Neuronal stem cell (in vitro differentiated cells): ENCODE results near the gene TSHZ1.

ENCODE experiments used
- DNase-seq: peaks from one replicate; pipeline ENCODE4 v3.0.0-alpha.2; 2013; ENCODE audit warnings: low spot score
- H2AFZ ChIP-seq: one replicate; pipeline ENCODE4 v1.6.1; 2013; ENCODE audit warnings: mild to moderate bottlenecking, low read length, inconsistent platforms
- H2AK5ac ChIP-seq: 2 replicates; pipeline ENCODE4 v1.6.1; 2013; ENCODE audit warnings: low read depth, mild to moderate bottlenecking, inconsistent platforms, low read length, moderate library complexity, mixed read lengths
- H2BK120ac ChIP-seq: 2 replicates; pipeline ENCODE4 v1.6.1; 2013; ENCODE audit warnings: low read depth, mild to moderate bottlenecking, inconsistent platforms, low read length, moderate library complexity, mixed read lengths
- H2BK12ac ChIP-seq: one replicate; pipeline ENCODE4 v1.6.1; 2013; ENCODE audit warnings: low read length, inconsistent platforms
- H2BK15ac ChIP-seq: 2 replicates; pipeline ENCODE4 v1.6.1; 2013; ENCODE audit warnings: mild to moderate bottlenecking, low read length, inconsistent platforms, mixed read lengths
- H2BK5ac ChIP-seq: one replicate; pipeline ENCODE4 v1.6.1; 2013; ENCODE audit warnings: inconsistent platforms, mild to moderate bottlenecking, low read length, moderate library complexity
- H3K14ac ChIP-seq: one replicate; pipeline ENCODE4 v1.6.1; 2013; ENCODE audit warnings: low read length, inconsistent platforms
- H3K18ac ChIP-seq: 2 replicates; pipeline ENCODE4 v1.6.1; 2013; ENCODE audit warnings: low read length, inconsistent platforms
- H3K23ac ChIP-seq: 2 replicates; pipeline ENCODE4 v1.6.1; 2013; ENCODE audit warnings: low read depth, mild to moderate bottlenecking, mixed read lengths, low read length, inconsistent platforms; ENCODE audit not compliant: poor library complexity
- H3K27ac ChIP-seq: replicated peaks from 3 replicates; pipeline ENCODE4 v1.5.1; 2013; ENCODE audit warnings: low read length, inconsistent platforms
- H3K27me3 ChIP-seq, 3 experiments: 2 replicates each; pipeline ENCODE4 v1.6.1; 2013; ENCODE audit warnings: low read length in 3 of 3, mild to moderate bottlenecking in 2 of 3, inconsistent platforms in 1 of 3, low read depth in 1 of 3, mixed read lengths in 1 of 3, moderate library complexity in 1 of 3; ENCODE audit not compliant: control insufficient read depth in 3 of 3, insufficient read depth in 3 of 3
- H3K36me3 ChIP-seq, 2 donors: replicated peaks in 1 of 2; 2 replicates each; pipeline ENCODE4 v1.6.1; 2013; ENCODE audit warnings: low read length in 2 of 2; ENCODE audit not compliant: control insufficient read depth in 2 of 2, insufficient read depth in 2 of 2
- H3K4ac ChIP-seq: 2 replicates; pipeline ENCODE4 v1.6.1; 2013; ENCODE audit warnings: inconsistent platforms, mild to moderate bottlenecking, low read length, moderate library complexity
- H3K4me1 ChIP-seq, 2 donors: 1 replicate in 1 of 2; 2 replicates in 1 of 2; pipeline ENCODE4 v1.6.1; 2013; ENCODE audit warnings: low read length in 2 of 2, low read depth in 1 of 2; ENCODE audit not compliant: control insufficient read depth in 2 of 2, insufficient read depth in 1 of 2
- H3K4me2 ChIP-seq: one replicate; pipeline ENCODE4 v1.6.1; 2013; ENCODE audit warnings: mild to moderate bottlenecking, low read length, inconsistent platforms; ENCODE audit not compliant: insufficient read depth, poor library complexity, severe bottlenecking
- H3K4me3 ChIP-seq, 2 donors: 2 replicates each; pipeline ENCODE4 v1.5.1; 2013; ENCODE audit warnings: low read length in 2 of 2, mild to moderate bottlenecking in 2 of 2, inconsistent platforms in 1 of 2, moderate library complexity in 1 of 2
- H3K79me1 ChIP-seq: one replicate; pipeline ENCODE4 v1.6.1; 2013; ENCODE audit warnings: low read depth, mild to moderate bottlenecking, inconsistent platforms, low read length, moderate library complexity
- H3K9ac ChIP-seq: one replicate; pipeline ENCODE4 v1.6.1; 2013; ENCODE audit warnings: mild to moderate bottlenecking, low read depth, low read length, inconsistent platforms; ENCODE audit not compliant: poor library complexity
- H3K9me3 ChIP-seq, 2 donors: replicated peaks in 1 of 2; 2 replicates each; pipeline versions ENCODE3 to v1.6.1; 2013; ENCODE audit warnings: low read length in 2 of 2, mild to moderate bottlenecking in 2 of 2, inconsistent platforms in 1 of 2, low read depth in 1 of 2, mixed read lengths in 1 of 2, moderate library complexity in 1 of 2; ENCODE audit not compliant: control insufficient read depth in 2 of 2, insufficient read depth in 1 of 2
- H4K8ac ChIP-seq: one replicate; pipeline ENCODE4 v1.6.1; 2013; ENCODE audit warnings: low read depth, mild to moderate bottlenecking, inconsistent platforms, low read length, moderate library complexity
- H4K91ac ChIP-seq: one replicate; pipeline ENCODE4 v1.6.1; 2013; ENCODE audit warnings: low read length, low read depth, mild to moderate bottlenecking, inconsistent platforms; ENCODE audit not compliant: poor library complexity
- WGBS, 2 donors: extraction: QIAGEN DNeasy Blood & Tissue Kit; methylation state at CpG; one replicate each; pipeline ENCODE4 v1.1.7; 2013; ENCODE audit warnings: missing lambda C conversion rate in 2 of 2, mixed read lengths in 1 of 2; ENCODE audit not compliant: insufficient read length in 2 of 2, insufficient replicate concordance in 1 of 2; ENCODE audit errors: extremely low coverage in 2 of 2; 5-methylcytosine and 5-hydroxymethylcytosine counted together

TSHZ1 gene

DNA sequence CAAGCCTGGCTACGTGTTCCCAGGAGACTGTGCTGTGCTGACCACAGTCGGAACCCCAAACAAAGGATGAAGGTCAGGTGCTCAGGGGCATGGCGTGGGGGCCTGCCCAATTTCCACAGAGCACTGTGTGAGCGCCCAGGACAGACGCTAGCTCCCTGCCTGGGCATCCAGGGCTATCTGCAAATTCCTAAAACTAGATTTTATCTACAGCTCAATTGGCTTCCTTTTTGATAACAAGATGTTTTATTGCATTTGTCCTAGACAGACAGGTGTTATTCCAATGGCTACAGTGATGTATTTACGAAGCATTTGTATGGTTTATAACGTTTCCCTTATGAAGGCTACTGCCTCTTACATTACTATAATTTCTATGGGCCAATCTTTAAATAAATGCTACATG is 17.7 kb upstream of the TSHZ1 start:
- Histone ChIP-seq H3K18ac (peak overlapping the region; percentile 33), H3K36me3 (no peaks in the 10 kb centered on the region), H3K27me3 (no peaks in the 10 kb centered on the region), H2BK5ac (no peak overlapping the region), H4K8ac (no peak overlapping the region), H4K91ac (no peak overlapping the region), H3K9ac (no peak overlapping the region), H3K4me3 (no peak overlapping the region), H3K4me1 (peaks cover 0 to 1% of the 10 kb centered on the region in 2 donors), H3K27ac (no peak overlapping the region), H2BK12ac (peak overlapping the region; percentile 17), H2BK120ac (no peak overlapping the region), H3K23ac (no peak overlapping the region), H2AK5ac (no peak overlapping the region), H3K9me3 (no peaks in the 10 kb centered on the region), H2AFZ (no peak overlapping the region), H3K4ac (no peak overlapping the region), H2BK15ac (peak overlapping the region; percentile 77), H3K79me1 (no peaks in the 10 kb centered on the region), H3K4me2 (no peak overlapping the region), H3K14ac (peak overlapping the region; percentile 63)
- DNase-seq, result no peak
- WGBS, 2 donors, result no CpG with 5 or more reads among the region's 7 CpGs

DNA sequence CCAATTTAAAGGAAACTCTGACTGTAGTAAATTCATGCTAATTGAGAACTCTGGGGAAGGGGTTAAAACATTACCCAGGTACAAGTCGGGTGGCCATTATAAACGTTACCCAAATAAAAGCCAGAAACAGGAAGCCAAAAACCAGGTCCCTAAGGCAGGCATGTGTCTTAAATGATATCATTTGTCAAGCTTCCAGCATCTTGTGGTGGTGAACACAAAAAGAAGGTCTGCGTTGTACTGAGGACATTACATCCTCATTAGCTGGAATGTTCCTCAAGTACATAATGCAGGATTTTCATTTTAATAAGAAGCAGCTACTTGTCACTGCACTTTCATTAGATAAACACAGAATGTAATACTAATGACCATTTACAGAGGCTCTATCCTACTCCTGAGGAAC is 12.6 kb upstream of the TSHZ1 start:
- Histone ChIP-seq H4K91ac (no peak overlapping the region), H2AK5ac (no peak overlapping the region), H3K79me1 (no peaks in the 10 kb centered on the region), H2AFZ (no peak overlapping the region), H3K36me3 (peaks cover 0 to 29% of the 10 kb centered on the region in 2 donors), H3K27me3 (peaks cover 0 to under 1% (median 0%) of the 10 kb centered on the region in 3 experiments), H3K23ac (no peak overlapping the region), H3K9me3 (no peaks in the 10 kb centered on the region), H3K4me2 (no peak overlapping the region), H3K4ac (no peak overlapping the region), H3K9ac (no peak overlapping the region), H3K27ac (no peak overlapping the region), H2BK15ac (no peak overlapping the region), H2BK120ac (no peak overlapping the region), H2BK12ac (no peak overlapping the region), H2BK5ac (no peak overlapping the region), H4K8ac (no peak overlapping the region), H3K18ac (no peak overlapping the region), H3K4me1 (peaks cover 0 to 1% of the 10 kb centered on the region in 2 donors), H3K4me3 (no peak overlapping the region), H3K14ac (no peak overlapping the region)
- no peak for DNase-seq
- no CpG with 5 or more reads among the region's 3 CpGs for WGBS, 2 donors

- Histone ChIP-seq H3K23ac (no peak overlapping the region), H3K9ac (no peak overlapping the region), H4K8ac (no peak overlapping the region), H3K4ac (no peak overlapping the region), H3K18ac (no peak overlapping the region), H3K14ac (no peak overlapping the region), H2BK5ac (no peak overlapping the region), H3K36me3 (peaks cover 0 to 29% of the 10 kb centered on the region in 2 donors), H3K27ac (no peak overlapping the region), H3K4me2 (no peak overlapping the region), H2BK120ac (no peak overlapping the region), H2BK12ac (no peak overlapping the region), H3K9me3 (no peaks in the 10 kb centered on the region), H3K27me3 (peaks cover 0 to 13% (median 8%) of the 10 kb centered on the region in 3 experiments), H2AK5ac (no peak overlapping the region), H2AFZ (no peak overlapping the region), H3K4me3 (no peak overlapping the region), H3K79me1 (no peaks in the 10 kb centered on the region), H4K91ac (no peak overlapping the region), H3K4me1 (peaks cover 0 to 3% of the 10 kb centered on the region in 2 donors), H2BK15ac (no peak overlapping the region)
- WGBS, 2 donors, result no CpG with 5 or more reads among the region's 4 CpGs
- DNase-seq, result no peak
These were observed 11.3 kb upstream of the TSHZ1 start for GRCh38 chr18:75199327-75199726.

GRCh38 chr18:75200071-75200470 is 10.5 kb upstream of the TSHZ1 start:
- no peak overlapping the region for H3K14ac ChIP-seq
- peaks cover 4% of the 10 kb centered on the region for H3K79me1 ChIP-seq
- no peak overlapping the region for H2BK5ac ChIP-seq
- no peak overlapping the region for H3K27ac ChIP-seq
- H3K4ac ChIP-seq, result no peak overlapping the region
- H3K4me1 ChIP-seq, result peaks cover 3 to 5% of the 10 kb centered on the region in 2 donors
- peaks cover 0 to 29% of the 10 kb centered on the region in 2 donors for H3K36me3 ChIP-seq
- no peak overlapping the region for H3K4me3 ChIP-seq
- H2BK15ac ChIP-seq, result no peak overlapping the region
- H3K18ac ChIP-seq, result no peak overlapping the region
- WGBS, 2 donors, result no CpG with 5 or more reads among the region's 13 CpGs
- H3K23ac ChIP-seq, result no peak overlapping the region
- H4K91ac ChIP-seq, result no peak overlapping the region
- no peak overlapping the region for H3K4me2 ChIP-seq
- no peak overlapping the region for H2BK12ac ChIP-seq
- H2AFZ ChIP-seq, result no peak overlapping the region
- H2BK120ac ChIP-seq, result no peak overlapping the region
- no peak for DNase-seq
- H3K9me3 ChIP-seq, result no peaks in the 10 kb centered on the region
- H4K8ac ChIP-seq, result no peak overlapping the region
- H3K27me3 ChIP-seq, result peaks cover 0 to 21% (median 16%) of the 10 kb centered on the region in 3 experiments
- H3K9ac ChIP-seq, result no peak overlapping the region
- H2AK5ac ChIP-seq, result no peak overlapping the region
